PC-9 (cell line): Measurements from ENCODE around the gene CHKA.

Source experiments
- EZH2 ChIP-seq: fragments of 200-600 bp; sonication (generic); IDR thresholded peaks from 2 replicates; pipeline ENCODE4 v1.8.0; 2017; ENCODE audit warnings: antibody characterized with exemption, low read depth
- TF ChIP-seq, protein P1 (sequence below): fragments of 200-600 bp; sonication (generic); conservative IDR thresholded peaks from 2 replicates; pipeline ENCODE4 v1.6.1; 2017; ENCODE audit warnings: mixed run types, antibody characterized with exemption, mild to moderate bottlenecking, moderate library complexity

DNA sequence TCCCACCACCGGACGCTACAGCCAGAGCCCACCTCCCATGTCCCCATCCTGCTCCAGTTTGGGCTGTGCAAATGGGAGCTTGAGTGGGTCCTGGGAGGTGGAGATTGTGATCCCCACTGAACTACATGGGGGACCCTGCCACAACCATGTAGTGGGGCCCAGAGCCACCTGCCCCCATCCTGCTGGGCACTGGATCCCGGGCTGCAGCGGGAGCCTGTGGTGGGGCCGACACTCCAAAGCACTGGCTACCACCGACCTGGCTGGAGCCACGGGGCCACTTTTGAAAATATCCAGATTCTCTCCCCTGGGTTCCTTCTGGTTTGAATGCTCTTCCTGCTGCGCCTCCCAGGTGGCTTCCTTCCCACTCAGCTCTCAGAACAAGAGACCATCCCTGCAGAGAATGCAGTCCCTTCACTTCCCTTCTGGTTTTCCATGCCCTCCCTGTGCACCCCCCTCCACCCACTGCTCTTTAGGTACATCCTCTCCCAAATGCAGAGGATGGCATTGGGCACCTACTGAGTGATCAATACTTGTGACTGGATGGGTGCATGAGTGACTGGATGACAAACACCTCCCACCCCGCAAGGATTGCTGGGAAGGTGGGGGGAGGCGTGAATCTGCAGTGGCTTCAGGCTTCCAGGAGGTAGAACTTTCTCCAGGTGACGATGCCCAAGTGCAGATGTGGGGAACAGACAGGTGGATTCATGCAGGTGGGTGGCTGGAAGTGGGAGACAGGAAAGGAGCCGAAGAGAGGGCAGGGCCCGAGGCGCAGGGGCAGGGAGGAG is 116.4 kb downstream of the CHKA start:
- TF ChIP-seq, protein P1, sequence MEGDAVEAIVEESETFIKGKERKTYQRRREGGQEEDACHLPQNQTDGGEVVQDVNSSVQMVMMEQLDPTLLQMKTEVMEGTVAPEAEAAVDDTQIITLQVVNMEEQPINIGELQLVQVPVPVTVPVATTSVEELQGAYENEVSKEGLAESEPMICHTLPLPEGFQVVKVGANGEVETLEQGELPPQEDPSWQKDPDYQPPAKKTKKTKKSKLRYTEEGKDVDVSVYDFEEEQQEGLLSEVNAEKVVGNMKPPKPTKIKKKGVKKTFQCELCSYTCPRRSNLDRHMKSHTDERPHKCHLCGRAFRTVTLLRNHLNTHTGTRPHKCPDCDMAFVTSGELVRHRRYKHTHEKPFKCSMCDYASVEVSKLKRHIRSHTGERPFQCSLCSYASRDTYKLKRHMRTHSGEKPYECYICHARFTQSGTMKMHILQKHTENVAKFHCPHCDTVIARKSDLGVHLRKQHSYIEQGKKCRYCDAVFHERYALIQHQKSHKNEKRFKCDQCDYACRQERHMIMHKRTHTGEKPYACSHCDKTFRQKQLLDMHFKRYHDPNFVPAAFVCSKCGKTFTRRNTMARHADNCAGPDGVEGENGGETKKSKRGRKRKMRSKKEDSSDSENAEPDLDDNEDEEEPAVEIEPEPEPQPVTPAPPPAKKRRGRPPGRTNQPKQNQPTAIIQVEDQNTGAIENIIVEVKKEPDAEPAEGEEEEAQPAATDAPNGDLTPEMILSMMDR, result no peak
- TF ChIP-seq EZH2, result no peak
